ENCODE results near the gene ZBTB39.

GRCh38 chr12:57047981-57048380 is 41.6 kb upstream of the ZBTB39 start:
- TF ChIP-seq, protein P1, sequence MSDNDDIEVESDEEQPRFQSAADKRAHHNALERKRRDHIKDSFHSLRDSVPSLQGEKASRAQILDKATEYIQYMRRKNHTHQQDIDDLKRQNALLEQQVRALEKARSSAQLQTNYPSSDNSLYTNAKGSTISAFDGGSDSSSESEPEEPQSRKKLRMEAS (IDR thresholded peaks at IDR 0.05; ENCODE audit: low read depth, low read length) = no peak
- TF ChIP-seq CTCF (IDR thresholded peaks at IDR 0.05; ENCODE audit: low read depth, low read length) = no peak
- TF ChIP-seq POLR2A (IDR thresholded peaks at IDR 0.05; ENCODE audit: extremely low read depth, insufficient read length) = no peak

Data from NB4 (cell line).